Left forelimb (tissue), 1 donor: ENCODE data around the gene TMEM217.

Source experiments
- DNase-seq: peaks from one replicate; pipeline ENCODE4 v3.0.0-alpha.2; 2018; ENCODE audit warnings: low spot score

Gene TMEM217

DNA sequence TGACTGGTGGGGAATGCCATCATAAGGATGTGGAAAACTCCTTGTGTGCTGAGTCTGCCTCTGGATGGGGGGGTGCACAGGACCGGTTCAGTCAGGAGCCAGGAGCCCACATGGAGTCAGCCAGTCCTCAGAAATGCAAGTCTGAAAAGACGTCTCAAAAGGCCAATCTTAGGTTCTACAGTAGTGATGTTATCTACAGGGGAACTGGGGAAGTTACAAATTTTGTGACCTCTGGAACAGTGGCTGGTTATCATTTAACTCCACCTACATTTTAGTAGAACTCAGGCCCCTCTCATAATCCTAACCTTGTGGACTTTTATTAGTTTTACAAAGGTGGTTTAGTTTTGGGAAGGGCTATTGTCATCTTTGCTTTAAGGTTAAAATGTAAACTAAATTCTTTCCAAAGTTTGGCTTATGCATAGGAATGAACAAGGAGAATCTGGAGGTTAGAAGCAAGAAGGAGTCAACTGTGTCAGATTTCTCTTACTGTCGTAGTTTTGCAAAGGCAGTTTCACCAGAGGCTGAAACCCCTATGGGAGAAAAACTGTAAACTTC lies 14.1 kb downstream of the TMEM217 start:
- no peak for DNase-seq

DNA sequence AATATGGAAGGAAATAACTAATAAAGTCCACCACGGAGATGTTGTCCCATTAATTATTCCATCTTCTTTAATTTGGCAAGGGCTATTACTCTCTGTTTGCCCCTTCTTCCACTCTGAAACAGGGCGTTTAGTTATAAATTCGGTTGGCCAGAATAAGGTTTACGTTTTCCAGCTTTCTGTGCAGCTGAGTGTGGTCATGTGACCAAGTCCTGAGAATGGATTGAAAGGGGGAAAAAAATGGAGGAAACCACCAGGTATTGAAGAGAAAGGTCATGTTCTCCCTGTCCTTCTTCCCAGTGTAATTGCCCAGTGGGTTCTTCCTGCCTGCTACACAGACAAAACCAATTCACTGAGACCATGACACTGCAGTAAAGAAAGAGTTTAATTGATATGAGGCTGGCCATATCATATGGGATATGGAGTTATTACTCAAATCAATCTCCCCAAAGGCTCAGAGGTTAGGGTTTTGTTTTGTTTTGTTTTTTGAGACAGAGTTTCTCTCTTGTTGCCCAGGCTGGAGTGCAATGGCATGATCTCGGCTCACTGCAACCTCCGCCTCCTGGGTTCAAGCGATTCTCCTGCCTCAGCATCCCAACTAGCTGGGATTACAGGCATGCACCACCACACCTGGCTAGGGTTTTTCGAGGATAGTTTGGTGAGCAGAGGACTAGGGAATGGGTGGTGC lies 14.7 kb downstream of the TMEM217 start:
- DNase-seq, result no peak

DNA sequence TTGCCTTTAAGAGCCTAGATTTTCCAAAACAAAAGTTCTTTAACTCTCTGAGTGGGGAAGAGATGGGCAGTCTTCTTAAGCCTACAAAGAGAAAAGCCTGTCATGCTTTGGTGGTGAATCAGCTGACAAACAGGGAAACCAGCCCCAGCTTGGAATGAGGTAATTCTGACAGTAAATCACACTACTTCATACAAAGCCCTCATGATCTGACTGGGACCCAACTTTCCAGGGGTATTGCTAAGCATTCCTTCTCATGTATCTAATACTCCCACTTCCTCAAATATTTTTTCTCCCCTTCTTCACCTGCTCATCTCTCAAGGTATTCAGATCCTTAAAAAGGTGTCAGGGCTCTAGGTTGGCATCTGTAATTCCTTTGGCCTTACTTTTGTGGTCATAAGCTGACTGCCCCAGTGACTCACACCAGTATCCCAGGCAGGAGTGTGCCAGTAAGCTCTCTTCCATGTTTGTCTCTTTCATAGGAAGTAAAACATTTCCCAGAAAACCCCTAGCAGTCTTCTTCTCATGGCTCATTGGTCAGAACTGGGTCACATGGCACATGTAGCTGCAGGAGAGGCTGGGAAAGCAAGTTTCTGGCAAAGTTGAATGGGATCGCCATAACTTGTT lies 15.4 kb downstream of the TMEM217 start:
- DNase-seq, result no peak

DNA sequence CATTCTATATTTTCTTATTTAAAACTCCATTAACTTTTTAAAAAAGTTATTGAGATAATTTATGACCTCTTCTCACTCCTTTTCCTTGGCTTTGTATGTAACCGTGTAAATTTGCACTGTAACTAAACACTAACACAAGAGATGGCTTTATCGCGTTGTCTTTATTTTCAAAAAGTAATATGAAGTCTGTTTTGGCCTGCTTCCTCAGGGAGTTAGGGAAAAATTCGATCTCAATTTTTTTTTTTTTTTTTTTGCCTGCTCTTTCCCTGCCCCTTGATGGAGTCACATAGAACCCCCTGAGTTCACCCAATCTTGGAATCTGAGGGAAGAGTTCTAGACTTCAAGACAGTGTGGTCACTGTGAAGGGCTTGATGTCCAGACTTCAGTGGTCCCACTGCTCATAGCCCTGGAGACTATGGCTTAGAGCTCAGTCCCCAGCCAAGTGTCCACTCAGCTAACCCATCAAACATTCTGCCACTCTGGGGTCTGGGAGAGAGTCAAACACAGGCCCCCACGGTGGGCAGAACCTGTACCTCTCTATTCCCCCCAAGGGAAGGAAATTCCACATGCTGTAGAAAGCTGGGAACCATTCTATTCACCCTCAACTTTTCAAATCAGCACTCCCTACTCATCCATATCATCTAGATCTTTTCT lies 16.0 kb downstream of the TMEM217 start:
- DNase-seq, result no peak

DNA sequence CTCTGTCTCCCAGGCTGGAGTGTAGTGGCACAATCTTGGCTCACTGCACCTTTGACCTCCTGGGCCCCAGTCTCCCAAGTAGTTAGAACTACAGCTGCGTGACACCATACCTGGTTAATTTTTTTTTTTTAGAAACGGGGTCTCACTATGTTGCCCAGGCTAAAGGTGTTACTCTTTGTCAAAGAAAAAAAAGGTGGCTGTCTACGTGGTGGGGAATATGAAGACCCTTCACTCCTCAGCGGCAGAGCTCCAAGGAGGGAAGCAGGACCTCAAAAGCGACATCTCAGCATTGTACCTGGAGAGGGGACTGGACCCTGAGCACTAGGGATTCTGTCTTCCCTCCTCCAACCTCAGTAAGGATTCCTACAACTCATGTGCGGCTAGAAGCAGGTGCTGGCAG lies 16.8 kb downstream of the TMEM217 start:
- no peak for DNase-seq

DNA sequence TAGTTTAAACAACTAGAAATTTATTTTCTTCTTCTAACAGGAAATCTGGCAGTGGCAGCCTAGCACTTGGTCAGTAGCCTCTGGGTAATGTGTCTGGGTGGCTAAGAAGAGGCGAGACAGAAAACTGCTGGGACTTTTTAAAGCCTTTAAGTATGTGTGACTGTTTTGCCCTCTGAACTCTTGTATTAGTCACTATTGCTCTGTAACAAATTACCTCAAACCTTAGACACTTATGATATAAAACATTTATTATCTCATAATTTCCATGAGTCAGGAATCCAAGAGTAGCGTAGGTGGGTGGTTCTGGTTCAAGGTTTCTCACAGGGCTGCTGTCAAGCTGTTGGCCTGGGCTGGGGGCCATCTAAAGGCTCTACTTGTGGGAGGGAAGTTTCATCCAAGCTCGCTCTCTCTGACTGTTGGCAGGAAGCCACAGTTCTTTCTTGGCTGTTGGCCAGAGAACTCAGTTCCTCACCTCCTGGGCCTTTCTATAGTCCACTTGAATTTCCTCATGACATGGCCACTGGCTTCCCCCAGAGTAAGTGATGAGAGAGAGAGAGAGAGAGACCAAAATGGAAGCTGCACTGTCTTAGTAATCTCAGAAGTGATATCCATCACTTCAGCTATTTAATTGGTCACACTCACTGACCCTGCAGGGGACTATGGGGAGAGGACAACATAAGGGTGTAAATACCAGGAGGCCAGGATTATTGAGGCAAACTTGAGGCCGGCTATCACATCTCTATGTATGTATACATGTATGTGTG lies 17.8 kb downstream of the TMEM217 start:
- peak; percentile 87 for DNase-seq

DNA sequence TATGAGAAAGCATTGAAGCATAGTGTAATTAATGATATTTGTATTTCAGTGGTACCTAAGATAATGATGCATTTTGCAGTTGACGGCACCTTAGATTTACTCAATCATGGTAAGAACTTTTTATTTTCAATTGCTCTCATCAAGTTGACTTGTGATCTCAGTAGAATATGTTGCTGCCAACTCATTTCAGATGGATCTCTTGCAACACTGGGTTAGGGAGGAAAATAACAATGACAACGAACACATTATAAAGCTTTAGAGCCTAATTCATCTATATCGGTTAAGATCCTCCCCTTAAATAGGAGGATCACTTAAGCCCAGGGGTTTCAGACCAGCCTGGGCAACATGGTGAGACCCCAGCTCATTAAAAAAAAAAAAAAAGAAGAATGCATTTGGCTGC lies 18.4 kb downstream of the TMEM217 start:
- no peak for DNase-seq

DNA sequence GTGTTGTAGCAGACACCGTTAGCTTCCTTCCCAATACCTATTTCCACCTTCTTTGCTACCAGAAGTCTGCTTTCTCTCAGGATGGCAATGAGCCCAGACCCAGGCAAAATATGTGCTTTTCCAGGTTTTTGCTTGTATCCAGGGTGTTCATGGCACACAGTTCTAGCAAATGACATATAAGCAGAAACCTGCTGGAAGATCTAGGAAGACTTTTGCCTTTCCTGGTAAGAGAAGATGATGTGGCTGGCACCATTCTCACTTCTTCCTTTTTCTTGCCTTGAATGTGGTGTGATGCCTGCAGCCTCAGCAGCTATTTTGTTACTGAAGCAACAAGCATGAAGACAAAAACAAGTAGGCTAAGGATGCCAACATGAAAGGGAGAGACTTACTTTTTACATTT lies 19.6 kb downstream of the TMEM217 start:
- no peak for DNase-seq

DNA sequence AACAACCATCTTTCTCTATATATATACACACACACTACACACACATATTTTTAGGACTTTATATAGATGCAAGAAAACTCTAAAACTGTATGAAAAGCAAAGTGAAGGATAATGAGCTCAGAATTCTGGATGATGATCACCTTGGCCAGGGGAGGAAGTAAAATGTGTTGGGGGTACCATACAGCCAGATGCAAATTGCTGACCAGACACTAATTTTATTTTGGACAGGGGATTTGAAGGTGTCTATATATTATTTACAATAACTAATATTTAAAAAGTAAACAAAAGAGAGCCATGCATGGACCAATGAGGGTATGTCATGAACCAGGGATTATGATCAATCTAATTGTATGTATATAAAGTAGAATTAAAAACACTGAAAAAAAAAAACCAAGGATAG lies 20.2 kb downstream of the TMEM217 start:
- no peak for DNase-seq

DNA sequence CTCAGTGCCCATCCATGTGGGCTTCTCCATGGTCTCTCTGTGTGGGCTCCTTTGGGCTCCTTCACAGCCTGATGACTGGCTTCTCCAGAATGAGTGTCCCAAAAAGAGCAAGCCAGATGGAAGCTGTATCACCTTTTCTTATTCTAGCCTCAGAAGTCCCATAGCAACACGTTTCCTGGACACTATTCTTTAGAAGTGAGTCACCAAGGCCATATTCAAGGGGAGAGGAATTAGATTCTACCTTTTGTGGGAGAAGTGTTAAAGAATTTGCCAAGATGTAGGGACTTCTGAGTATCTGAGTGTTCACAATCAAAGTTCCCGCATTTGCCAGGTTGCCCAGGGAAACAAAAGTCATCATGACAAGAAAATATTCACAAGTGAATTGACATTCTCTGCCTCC lies 21.0 kb downstream of the TMEM217 start:
- DNase-seq, result no peak

DNA sequence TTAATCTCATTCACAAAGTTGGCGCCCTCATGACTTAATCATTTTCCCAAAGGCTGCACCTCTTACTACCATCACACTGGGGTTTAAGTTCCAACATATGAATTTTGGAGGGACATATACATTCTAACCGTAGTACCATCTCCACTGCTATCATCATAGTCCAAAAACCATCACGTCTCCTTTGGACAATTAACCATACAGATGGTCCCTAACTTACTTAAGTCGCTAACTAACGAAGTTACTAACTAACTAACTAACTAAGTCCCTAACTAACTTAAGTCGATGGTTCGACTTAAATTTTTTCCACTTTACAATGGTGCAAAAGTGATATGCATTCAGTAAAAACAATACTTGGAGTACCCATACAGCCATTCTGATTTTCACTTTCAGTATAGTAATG lies 24.4 kb downstream of the TMEM217 start:
- no peak for DNase-seq

DNA sequence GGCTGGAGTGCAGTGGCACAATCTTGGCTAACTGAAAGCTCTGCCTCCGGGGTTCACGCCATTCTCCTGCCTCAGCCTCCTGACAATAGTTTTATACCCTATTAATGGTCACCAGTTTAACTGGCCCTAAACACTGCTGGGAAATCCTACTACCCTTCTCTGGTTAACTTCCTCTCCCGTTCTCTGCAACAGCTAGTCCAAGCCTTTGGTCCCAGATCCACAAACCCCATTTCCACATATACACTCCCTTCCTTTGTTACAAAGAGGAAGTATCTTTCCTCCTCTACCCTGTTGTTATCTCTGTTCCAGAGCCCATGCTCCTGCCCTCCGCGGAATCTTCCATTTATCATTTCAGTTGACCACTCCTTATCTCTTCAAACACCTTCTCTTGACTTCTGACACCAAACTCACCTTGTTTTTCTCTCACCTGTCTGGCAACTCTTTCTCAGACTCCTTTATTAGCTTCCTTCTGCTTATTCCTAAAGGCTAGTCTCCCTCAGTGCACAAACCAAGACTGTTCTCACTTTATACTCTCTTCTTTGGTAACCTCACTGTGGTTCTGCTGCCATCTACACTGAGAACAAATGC lies 25.4 kb downstream of the TMEM217 start:
- DNase-seq, result no peak

DNA sequence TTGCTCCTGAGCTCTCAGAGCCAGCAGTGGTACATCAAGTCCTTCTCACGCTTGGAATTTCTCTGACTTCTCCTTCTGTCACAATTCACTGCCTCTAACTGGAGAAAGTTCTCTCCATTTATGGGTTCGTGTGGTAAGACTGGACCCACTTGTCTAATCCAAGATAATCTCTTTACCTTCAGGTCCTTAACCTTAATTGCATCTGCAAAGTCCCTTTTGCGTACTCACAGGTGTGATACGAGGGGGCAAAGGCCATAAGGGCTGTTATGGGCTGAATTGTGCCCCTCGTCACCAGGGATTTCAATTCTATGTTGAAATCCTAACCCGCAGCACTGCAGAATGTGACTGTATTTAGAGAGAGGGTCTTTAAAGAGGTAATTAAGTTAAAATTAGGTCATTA lies 27.8 kb downstream of the TMEM217 start:
- no peak for DNase-seq

DNA sequence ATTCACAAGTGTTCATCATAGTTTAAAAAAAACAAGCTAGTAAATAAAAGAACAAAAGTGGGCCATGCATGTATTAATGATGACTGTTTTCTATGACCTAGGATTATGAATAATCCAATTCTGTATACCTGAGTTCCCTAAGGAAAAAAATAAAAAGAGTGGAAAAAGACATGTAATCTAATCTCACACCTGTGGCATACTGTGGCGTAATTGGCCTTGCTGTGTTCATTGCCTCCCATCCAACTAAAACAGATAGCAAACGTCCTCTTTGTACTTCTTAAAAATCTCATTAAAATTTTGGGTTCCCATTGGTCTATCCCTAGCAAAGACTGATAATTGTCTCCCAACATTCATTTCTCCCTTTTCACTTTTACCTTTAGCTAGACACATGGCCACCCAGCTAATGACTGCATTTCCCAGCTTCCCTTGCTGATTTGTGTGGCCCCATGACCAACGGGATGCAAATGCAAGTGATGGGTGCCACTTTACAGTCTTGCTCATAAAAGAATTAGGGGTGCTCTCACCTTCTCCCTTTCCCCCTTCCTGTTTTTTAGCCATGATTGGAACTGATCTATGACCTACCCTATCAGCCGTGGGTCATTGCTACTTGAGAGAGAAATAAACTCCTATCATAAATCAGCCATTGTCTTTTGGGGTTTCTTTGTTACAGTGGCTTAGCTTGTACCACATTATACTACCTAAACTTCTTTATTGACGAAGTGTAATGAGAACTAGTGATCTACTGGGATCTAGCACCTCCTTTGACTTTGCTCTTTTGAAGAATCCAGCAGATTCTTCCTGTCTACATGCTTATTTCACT lies 32.4 kb downstream of the TMEM217 start:
- DNase-seq, result no peak

DNA sequence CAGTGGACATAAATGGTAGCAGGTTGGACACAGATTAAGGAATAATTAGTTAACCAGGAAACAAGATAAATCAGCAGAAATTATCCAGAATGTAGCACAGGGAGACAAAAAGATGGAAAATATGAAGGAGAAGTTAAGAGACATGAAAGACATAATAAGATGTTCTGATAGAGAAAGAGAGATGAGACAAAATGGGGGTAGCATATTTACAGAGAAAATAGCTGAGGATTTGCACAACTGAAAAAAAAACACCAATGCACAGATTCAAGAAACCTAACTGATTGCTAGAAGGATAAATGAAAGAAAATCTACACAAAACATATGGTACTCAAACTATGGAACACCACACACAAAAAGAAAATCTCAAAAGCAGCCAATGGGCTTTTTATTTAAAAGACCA lies 35.0 kb downstream of the TMEM217 start:
- DNase-seq, result no peak

DNA sequence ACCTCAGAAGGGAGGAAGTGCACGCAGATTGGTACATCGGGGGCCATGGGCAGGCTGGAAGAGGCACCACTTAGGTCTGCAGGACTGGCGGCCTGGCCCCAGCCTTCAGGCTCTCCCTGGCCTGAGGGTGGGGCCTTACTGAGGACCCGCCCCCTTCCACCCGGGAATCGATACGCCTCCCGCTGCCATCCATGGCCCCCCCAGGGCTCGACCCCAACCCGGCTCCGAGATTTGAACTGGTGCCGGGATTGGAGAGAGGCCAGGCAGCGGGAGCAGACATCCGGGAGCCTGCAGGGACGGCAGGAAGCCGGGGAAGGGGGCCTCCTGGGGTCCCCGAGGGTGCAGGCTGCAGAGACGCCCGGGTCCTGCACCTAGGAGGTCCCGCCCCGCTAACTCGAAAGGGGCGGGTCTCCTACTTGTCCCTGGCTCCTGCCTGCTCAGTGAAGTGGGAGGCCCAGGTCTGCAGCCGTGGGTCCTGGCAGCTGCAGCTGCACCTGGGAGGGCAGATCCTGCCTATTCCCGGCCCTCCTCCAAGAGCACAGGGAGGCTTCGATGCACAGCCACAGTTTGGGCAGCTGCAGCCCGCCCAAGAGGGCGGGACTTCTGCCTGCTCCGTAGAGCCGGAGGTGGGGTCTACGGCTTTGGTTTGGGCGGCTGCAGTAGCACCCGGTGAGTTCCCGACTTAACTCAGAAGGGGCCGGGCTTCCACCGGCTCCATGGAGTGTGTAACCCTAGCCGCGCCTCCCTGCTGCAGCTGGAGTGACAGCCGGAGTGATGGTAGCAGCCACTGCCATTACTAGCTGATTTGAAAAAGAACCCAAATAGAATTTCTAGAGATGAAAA lies 35.6 kb downstream of the TMEM217 start:
- DNase-seq, result peak; percentile 82

DNA sequence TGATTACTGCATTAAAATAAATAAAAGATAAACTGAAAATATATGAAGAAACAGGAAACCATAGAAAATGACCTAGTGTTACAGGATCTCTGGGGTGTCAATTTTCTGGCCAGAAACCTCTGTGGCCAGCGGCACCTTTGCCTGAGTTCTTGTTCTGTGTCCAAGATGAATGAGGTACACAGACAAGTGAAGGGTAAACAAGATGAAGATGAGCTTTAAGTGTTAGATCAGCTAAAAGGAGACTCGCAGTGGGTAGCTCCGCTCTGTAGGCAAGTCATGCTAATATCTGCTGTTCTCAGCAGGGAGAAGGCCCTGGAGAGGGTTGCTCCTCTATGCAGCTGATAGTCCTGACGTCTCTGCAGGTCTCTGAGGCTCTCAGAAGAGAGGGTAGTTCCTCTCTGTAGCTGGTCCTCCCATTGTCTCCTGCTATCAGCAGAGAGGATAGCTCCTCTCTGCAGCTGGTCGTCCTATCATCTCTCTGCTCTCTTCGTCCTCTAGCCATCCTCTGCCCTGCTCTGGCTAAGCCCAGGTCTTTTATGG lies 36.3 kb downstream of the TMEM217 start:
- no peak for DNase-seq

DNA sequence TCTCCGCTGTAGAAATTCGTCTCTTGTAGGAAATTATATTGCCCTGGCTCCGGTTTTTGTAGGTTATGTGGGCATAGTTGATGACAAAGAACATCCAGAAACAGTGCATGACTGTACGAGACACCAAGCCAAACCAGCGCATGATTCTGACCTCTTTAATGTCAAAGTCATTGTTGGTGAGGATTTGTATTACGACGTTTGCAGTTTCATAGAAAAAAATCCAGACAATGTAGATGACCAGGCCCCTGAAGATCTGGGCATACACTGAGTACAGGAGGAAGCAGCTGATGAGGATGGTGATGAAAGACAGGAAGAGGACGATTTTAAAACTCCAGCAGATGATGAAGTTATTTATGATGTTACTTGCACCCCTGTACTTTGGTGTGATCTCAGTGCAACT lies 39.4 kb downstream of the TMEM217 start:
- DNase-seq, result no peak

DNA sequence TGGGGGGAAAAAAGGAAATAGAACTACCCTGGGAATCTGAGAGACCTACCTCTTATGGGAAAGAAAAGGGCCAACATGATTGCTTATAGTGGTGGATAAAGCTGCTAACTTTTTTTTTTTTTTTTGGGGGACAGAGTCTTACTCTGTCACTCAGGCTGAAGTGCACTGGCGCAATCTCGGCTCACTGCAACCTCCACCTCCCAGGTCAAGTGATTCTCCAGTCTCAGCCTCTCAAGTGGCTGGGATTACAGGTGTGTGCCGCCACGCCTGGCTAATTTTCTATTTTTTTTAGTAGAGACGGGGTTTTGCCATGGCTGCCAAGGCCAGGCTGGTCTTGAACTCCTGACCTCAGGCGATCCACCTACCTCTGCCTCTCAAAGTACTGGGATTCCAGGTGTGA lies 39.9 kb downstream of the TMEM217 start:
- no peak for DNase-seq

DNA sequence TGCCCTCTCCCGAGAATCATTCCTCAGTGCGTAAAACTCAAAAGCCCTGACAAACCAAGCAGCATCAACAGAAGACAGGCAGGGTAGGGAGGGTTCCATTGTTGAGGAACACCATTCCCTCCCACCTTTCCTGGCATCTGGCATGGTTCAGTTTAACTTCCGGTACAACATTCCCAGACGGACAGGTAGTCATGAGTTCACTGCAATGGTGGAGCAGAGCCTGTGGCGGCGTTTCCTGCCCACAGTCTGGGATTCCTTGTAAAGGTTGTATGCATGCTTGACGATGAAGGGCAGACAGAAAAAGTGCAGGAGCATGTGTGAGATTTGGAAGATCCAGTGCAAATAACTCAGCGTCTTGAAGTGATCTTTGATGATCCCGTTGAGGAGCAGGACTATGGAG lies 45.7 kb downstream of the TMEM217 start:
- DNase-seq, result no peak
